Heart right ventricle (tissue), 16 donors: ENCODE data around the gene RNASE3. TPM values are rescaled to one million over a fixed set of nuclear protein-coding genes. Genes with fewer than 3 reads are reported as not detected.
"Not testable (repeated sequence)": the region's sequence is repeated elsewhere in the genome, so short reads cannot be mapped to it uniquely, and the experiment has no call there.

Source experiments
- ATAC-seq, 8 donors: fragments of 200-7000 bp; cut with Tn5 transposase; one replicate each; pipeline ENCODE4 v1.9.1; 2020; ENCODE audit warnings: mild to moderate bottlenecking in 8 of 8, moderate library complexity in 8 of 8, moderate number of reproducible peaks in 1 of 8
- DNase-seq, 2 donors: peaks; one replicate each; pipeline ENCODE4 v3.0.0-alpha.2; 2020
- H3K27ac ChIP-seq, 10 donors: fragments of 200-600 bp; sonication (generic) in 2 of 10; one replicate each; pipeline versions ENCODE4 v1.5.0 to v1.8.0; 2020 to 2022; ENCODE audit warnings: mild to moderate bottlenecking in 3 of 10
- H3K27me3 ChIP-seq, 7 donors: fragments of 200-600 bp; one replicate each; pipeline ENCODE4 v1.8.0; 2021 to 2022; ENCODE audit warnings: mild to moderate bottlenecking in 2 of 7
- H3K36me3 ChIP-seq, 9 donors: fragments of 200-600 bp; sonication (generic) in 1 of 9; one replicate each; pipeline versions ENCODE4 v1.5.0 to v1.8.0; 2020 to 2022; ENCODE audit warnings: mild to moderate bottlenecking in 2 of 9
- H3K4me1 ChIP-seq, 9 donors: fragments of 200-600 bp; sonication (generic) in 1 of 9; one replicate each; pipeline versions ENCODE4 v1.5.0 to v1.8.0; 2020 to 2022; ENCODE audit warnings: mild to moderate bottlenecking in 4 of 9
- H3K4me3 ChIP-seq, 10 donors: fragments of 200-600 bp; sonication (generic) in 2 of 10; one replicate each; pipeline versions ENCODE4 v1.5.0 to v1.8.0; 2020 to 2022; ENCODE audit warnings: mild to moderate bottlenecking in 7 of 10, moderate library complexity in 2 of 10
- H3K9me3 ChIP-seq, 11 donors: fragments of 200-600 bp in 10 of 11; sonication (generic) in 2 of 11; one replicate each; pipeline versions ENCODE4 v1.5.0 to v1.8.0; 2013 to 2022; ENCODE audit warnings: mild to moderate bottlenecking in 2 of 11, control low read depth in 1 of 11, moderate library complexity in 1 of 11
- WGBS, 2 donors: extraction: QIAGEN DNeasy Blood & Tissue Kit; methylation state at CpG; one replicate each; pipeline ENCODE4 v1.1.7; 2013; ENCODE audit warnings: inconsistent platforms in 1 of 2; 5-methylcytosine and 5-hydroxymethylcytosine counted together
- intact Hi-C, 10 donors: fragments of 100-400 bp; cut with DNase I; formaldehyde crosslinking; loops; one replicate each; pipeline versions ENCODE4 v1.11.1 to v1.14.2; 2022
- polyA plus RNA-seq, 2 donors: library from polyadenylated mRNA; stranded (reverse); fragments of 200-250 nt; gene quantifications; one replicate each; pipeline ENCODE4 v1.2.3, GENCODE V29; 2013
- total RNA-seq, 10 donors: library from RNA; stranded (reverse); fragmentation: NEBNext Ultra II Directional in 3 of 10; extraction: Animal tissue kit (Norgen Biotek cat#: 25700) in 3 of 10; gene quantifications; one replicate each; pipeline versions ENCODE4 v1.2.1 to v1.2.4, GENCODE V29; 2021 to 2023
- TF ChIP-seq, protein P1 (sequence below), 9 donors: fragments of 200-600 bp; sonication (generic) in 2 of 9; IDR thresholded peaks; one replicate each; pipeline versions ENCODE4 v1.5.0 to v1.8.0; 2021 to 2022; ENCODE audit warnings: antibody characterized with exemption in 9 of 9, mild to moderate bottlenecking in 5 of 9, moderate library complexity in 1 of 9
- donor health status: Arrhythmogenic right ventricular cardiomyopathy.
- donor health status: ischemic (EF 13 %, LVEDD 7.1; RV severe dilation, severe dysfunction).
- donor health status: healthy with polysubstance abuse.
- donor health status: DM: no; HTN: yes; CAD: no.
- donor health status: DM: no; HTN: no; CAD: no.
- donor health status: ischemic (EF 25% LVEDD 6.9; RV normal size, moderate dysfunction).
- donor health status: ischemic (EF 25% LVEDD 5.7; RV mildly dilated, moderate dysfunction).
- donor health status: healthy.
- donor health status: DM: yes; HTN: yes; CAD: no.
- donor health status: Ischemic cardiomyopathy.
- donor health status: ischemic (EF 35%, LVEDD 5.7; RV mildly dilated, moderate dysfunction).
- donor health status: nonischemic (EF 11% LVEDD 7.7; RV severe dilation, severe dysfunction).
- donor health status: DM: yes; HTN: yes; CAD: no.
- donor health status: PGD.
- donor health status: ischemic (EF 29% LVEDD 5.4; RV normal size, mild dysfunction).
- donor health status: nonischemic (EF 23%, LVEDD 6.1; RV moderate dilation, normal function).

RNASE3 gene
- total and polyA plus RNA-seq, 12 donors: 0.06 TPM; not detected in 11

- ATAC-seq (no peak), DNase-seq (no peak)
- TF ChIP-seq, protein P1, sequence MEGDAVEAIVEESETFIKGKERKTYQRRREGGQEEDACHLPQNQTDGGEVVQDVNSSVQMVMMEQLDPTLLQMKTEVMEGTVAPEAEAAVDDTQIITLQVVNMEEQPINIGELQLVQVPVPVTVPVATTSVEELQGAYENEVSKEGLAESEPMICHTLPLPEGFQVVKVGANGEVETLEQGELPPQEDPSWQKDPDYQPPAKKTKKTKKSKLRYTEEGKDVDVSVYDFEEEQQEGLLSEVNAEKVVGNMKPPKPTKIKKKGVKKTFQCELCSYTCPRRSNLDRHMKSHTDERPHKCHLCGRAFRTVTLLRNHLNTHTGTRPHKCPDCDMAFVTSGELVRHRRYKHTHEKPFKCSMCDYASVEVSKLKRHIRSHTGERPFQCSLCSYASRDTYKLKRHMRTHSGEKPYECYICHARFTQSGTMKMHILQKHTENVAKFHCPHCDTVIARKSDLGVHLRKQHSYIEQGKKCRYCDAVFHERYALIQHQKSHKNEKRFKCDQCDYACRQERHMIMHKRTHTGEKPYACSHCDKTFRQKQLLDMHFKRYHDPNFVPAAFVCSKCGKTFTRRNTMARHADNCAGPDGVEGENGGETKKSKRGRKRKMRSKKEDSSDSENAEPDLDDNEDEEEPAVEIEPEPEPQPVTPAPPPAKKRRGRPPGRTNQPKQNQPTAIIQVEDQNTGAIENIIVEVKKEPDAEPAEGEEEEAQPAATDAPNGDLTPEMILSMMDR (IDR thresholded peaks at IDR 0.05): no peak
- Histone ChIP-seq H3K36me3 (no peaks in the 10 kb centered on the region), H3K4me3 (no peak overlapping the region), H3K9me3 (no peaks in the 10 kb centered on the region), H3K4me1 (peaks cover 0 to 5% (median 0%) of the 10 kb centered on the region in 9 donors), H3K27ac (no peak overlapping the region), H3K27me3 (peaks cover 0 to 3% (median 0%) of the 10 kb centered on the region in 7 donors)
- WGBS, 2 donors: 88 to 94% methylated on average over 2 of the region's 2 CpGs
- intact Hi-C loops: no loop called here
These were observed 14.5 kb downstream of the RNASE3 start for GRCh38 chr14:20905676-20906075.

- Histone ChIP-seq H3K4me3 (no peak overlapping the region), H3K36me3 (no peaks in the 10 kb centered on the region), H3K9me3 (no peaks in the 10 kb centered on the region), H3K27me3 (no peaks in the 10 kb centered on the region), H3K27ac (no peak overlapping the region), H3K4me1 (peaks cover 0 to 5% (median 0%) of the 10 kb centered on the region in 9 donors)
- 92 to 94% methylated on average over 1 of the region's 1 CpG for WGBS, 2 donors
- TF ChIP-seq, protein P1 (IDR thresholded peaks at IDR 0.05): no peak
- intact Hi-C loops: no loop called here
- DNase-seq: no peak
- no peak for ATAC-seq
These were observed 16.0 kb downstream of the RNASE3 start for GRCh38 chr14:20907214-20907613.

DNA sequence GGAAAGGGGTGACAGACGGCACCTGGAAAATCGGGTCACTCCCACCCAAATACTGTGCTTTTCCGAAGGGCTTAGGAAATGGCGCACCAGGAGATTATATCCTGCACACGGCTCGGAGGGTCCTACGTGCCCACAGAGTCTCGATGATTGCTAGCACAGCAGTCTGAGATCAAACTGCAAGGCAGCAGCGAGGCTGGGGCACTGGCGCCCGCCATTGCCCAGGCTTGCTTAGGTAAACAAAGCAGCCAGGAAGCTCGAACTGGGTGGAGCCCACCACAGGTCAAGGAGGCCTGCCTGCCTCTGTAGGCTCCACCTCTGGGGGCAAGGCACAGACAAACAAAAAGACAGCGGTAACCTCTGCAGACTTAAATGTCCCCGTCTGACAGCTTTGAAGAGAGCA, 19.6 kb downstream of the RNASE3 start:
- intact Hi-C loops, H3K36me3 ChIP-seq, DNase-seq, ATAC-seq, H3K4me1 ChIP-seq, H3K27me3 ChIP-seq, H3K9me3 ChIP-seq, H3K27ac ChIP-seq, H3K4me3 ChIP-seq: not testable (repeated sequence)
- WGBS, 2 donors: 81 to 82% methylated on average over 13 to 14 of the region's 14 CpGs

DNA sequence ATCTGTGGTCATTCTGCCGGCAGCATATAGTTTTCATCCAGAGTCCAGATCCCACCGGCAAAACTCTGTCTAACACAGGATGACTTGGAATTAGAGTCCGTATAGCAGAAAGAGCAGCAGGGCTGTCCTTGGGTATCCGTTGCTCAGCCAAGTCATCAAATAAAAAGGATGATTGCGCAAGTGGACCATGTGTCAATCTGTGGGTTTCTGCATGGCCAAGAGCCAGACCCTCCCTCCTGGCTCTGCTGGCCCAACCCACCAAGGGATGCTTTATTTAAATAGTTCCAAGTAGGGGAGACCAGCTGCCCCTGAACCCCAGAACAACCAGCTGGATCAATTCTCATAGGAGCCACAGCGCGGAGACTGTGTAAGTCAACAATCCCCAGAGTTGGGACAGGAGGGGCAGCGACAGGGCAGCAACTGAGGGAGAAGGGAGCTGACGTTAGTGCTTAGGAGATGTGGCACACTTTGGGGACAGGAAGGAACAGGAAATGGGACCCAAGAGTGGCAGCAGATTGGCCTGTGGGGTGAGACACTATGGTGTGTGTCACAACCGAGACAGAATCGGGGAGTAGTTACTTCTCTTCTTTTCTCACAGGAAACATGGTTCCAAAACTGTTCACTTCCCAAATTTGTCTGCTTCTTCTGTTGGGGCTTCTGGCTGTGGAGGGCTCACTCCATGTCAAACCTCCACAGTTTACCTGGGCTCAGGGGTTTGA, 28.0 kb downstream of the RNASE3 start:
- H3K9me3 ChIP-seq, DNase-seq, H3K36me3 ChIP-seq, intact Hi-C loops, H3K27ac ChIP-seq, H3K4me1 ChIP-seq, H3K4me3 ChIP-seq: not testable (repeated sequence)
- peaks cover 0 to 17% (median 5%) of the 10 kb centered on the region in 7 donors for H3K27me3 ChIP-seq
- WGBS, 2 donors: 74 to 79% methylated on average over 10 to 11 of the region's 11 CpGs
- peak in 3 of 8 donors; percentile 30 to 63 (median 44) for ATAC-seq

DNA sequence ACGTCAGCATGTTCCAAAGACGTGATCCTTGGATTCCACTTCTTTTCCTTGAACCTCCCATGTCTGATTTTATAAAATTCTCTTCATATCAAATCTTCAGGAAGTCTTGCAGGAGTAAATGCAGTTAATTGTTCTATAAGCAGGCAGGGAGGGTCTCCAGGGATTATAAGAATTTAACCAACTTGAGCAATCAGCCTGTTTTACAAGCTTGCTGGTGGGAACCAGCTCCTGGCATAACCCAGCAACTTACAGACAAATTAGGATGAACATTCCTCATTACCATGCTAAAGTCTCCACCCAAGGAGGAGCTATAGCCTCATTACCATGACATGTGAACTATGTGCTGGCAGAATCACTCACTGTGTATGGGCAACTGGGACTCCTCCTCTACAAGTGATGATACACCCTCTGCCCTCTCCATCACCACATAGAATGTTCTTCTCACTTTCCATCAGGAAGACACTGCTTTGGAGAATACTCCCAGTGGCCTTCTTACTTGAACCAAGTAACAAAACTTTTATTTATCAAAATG, 32.6 kb downstream of the RNASE3 start:
- H3K4me1 ChIP-seq, H3K4me3 ChIP-seq, DNase-seq, H3K36me3 ChIP-seq, ATAC-seq, H3K9me3 ChIP-seq, intact Hi-C loops, H3K27ac ChIP-seq: not testable (repeated sequence)
- 24 to 30% methylated on average over 2 of the region's 2 CpGs for WGBS, 2 donors
- peaks cover 0 to 17% (median 5%) of the 10 kb centered on the region in 7 donors for H3K27me3 ChIP-seq
